ENCODE results near the gene ISOC2. TPM values are rescaled to one million over a fixed set of nuclear protein-coding genes. Genes with fewer than 3 reads are reported as not detected.

The ISOC2 gene
- total and polyA plus RNA-seq, 8 donors = 23.8 to 49.4 (median 31.8) TPM

DNA sequence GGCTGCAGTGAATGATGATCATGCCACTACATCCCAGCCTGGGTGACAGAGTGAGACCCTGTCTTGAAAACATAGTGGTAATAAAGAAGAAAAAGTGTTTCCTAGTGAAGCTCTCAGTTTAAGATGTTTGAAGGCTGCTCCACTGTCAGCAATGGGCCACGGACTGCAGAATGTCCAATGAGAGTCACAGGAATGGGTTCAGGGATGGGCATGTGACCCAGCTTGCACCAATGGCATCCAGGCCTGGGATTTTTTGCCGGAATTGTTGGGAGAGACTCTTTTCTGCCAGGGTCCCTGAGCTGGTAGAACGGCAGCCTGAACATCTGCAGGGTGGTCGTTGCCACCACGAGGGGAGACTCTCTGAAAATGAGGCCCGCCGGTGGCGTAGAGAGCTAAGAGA is 24.6 kb downstream of the ISOC2 start:
- Histone ChIP-seq H3K27me3 (peaks cover 45 to 83% of the 10 kb centered on the region in 2 donors), H3K4me3 (no peak overlapping the region), H3K36me3 (no peaks in the 10 kb centered on the region), H3K9me3 (no peaks in the 10 kb centered on the region), H3K27ac (no peak overlapping the region), H3K4me1 (peaks cover 0 to 10% of the 10 kb centered on the region in 2 donors)
- no peak for DNase-seq
- TF ChIP-seq, protein P1, sequence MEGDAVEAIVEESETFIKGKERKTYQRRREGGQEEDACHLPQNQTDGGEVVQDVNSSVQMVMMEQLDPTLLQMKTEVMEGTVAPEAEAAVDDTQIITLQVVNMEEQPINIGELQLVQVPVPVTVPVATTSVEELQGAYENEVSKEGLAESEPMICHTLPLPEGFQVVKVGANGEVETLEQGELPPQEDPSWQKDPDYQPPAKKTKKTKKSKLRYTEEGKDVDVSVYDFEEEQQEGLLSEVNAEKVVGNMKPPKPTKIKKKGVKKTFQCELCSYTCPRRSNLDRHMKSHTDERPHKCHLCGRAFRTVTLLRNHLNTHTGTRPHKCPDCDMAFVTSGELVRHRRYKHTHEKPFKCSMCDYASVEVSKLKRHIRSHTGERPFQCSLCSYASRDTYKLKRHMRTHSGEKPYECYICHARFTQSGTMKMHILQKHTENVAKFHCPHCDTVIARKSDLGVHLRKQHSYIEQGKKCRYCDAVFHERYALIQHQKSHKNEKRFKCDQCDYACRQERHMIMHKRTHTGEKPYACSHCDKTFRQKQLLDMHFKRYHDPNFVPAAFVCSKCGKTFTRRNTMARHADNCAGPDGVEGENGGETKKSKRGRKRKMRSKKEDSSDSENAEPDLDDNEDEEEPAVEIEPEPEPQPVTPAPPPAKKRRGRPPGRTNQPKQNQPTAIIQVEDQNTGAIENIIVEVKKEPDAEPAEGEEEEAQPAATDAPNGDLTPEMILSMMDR (IDR thresholded peaks at IDR 0.05) = no peak
- intact Hi-C loops (cut with DNase I) = no loop called here
- no peak for ATAC-seq

DNA sequence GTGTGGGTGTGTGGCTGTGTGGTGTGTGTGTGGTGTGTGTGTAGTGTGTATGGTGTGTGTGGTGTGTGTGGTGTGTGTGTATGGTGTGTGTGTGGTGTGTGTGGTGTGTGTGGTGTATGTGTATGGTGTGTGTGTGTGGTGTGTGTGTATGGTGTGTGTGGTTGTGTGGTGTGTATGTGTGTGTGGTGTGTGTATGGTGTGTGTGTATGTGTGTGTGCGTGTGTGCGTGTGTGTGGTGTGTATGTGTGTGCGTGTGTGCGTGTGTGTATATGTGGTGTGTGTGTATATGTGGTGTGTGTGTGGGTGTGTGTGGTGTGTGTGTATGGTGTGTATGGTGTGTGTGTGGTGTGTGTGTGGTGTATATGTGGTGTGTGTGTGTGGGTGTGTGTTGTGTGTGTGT is 26.4 kb downstream of the ISOC2 start:
- Histone ChIP-seq H3K27me3 (peaks cover 27 to 80% of the 10 kb centered on the region in 2 donors), H3K27ac (no peak overlapping the region), H3K9me3 (no peaks in the 10 kb centered on the region), H3K4me3 (no peak overlapping the region), H3K36me3 (no peaks in the 10 kb centered on the region), H3K4me1 (no peaks in the 10 kb centered on the region)
- TF ChIP-seq, protein P1 (IDR thresholded peaks at IDR 0.05) = no peak
- DNase-seq = peak in 1 of 4 donors; percentile 6
- intact Hi-C loops (cut with DNase I) = no loop called here
- ATAC-seq = no peak

DNA sequence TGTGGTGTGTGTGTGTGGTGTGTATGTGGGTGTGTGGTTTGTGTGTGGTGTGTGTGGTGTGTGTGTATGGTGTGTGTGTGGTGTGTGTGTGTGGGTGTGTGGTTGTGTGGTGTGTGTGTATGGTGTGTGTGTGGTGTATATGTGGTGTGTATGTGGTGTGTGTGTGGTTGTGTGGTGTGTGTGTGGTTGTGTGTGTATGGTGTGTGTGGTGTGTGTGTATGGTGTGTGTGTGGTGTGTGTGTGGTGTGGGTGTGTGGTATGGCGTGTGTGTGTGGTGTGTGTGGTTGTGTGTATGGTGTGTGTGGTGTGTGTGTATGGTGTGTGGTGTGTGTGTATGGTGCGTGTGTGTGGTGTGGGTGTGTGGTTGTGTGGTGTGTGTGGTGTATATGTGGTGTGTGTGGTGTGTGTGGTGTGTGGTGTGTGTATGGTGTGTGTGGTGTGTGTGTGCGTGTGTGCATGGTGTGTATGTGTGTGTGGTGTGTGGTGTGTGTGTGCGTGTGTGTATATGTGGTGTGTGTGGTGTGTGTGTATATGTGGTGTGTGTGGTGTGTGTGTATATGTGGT is 27.0 kb downstream of the ISOC2 start:
- TF ChIP-seq, protein P1 (IDR thresholded peaks at IDR 0.05) = no peak
- no peak for ATAC-seq
- H3K4me1 ChIP-seq = no peaks in the 10 kb centered on the region
- peaks cover 26 to 80% of the 10 kb centered on the region in 2 donors for H3K27me3 ChIP-seq
- DNase-seq = peak in 1 of 4 donors; percentile 4
- intact Hi-C loops (cut with DNase I) = no loop called here
- H3K27ac ChIP-seq = no peak overlapping the region
- no peaks in the 10 kb centered on the region for H3K36me3 ChIP-seq
- H3K9me3 ChIP-seq = no peaks in the 10 kb centered on the region
- no peak overlapping the region for H3K4me3 ChIP-seq

DNA sequence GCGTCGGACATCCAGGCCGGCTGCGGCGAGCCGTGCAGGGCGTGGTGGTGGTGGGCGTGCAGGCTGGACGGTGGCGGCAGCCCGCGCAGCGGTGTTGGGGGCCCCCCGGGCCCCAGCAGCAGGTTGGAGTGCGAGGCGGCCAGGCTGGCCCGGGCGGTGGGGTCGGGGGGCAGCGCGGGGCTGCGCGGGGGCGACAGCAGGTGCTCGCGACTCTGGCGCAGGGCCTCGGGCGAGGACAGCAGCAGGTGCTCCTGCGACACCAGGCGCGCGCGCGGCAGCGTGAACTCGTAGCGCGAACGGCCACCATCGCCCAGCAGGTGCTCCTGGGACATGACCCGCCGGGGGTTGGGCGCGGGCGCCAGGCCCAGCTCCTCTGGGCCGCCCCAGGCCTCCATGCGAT is 28.1 kb downstream of the ISOC2 start:
- ATAC-seq (no peak), DNase-seq (no peak)
- Histone ChIP-seq H3K36me3 (no peaks in the 10 kb centered on the region), H3K27me3 (peaks cover 16 to 80% of the 10 kb centered on the region in 2 donors), H3K4me1 (no peaks in the 10 kb centered on the region), H3K9me3 (no peaks in the 10 kb centered on the region), H3K27ac (no peak overlapping the region), H3K4me3 (no peak overlapping the region)
- TF ChIP-seq, protein P1 (IDR thresholded peaks at IDR 0.05) = no peak
- intact Hi-C loops (cut with DNase I) = no loop called here

DNA sequence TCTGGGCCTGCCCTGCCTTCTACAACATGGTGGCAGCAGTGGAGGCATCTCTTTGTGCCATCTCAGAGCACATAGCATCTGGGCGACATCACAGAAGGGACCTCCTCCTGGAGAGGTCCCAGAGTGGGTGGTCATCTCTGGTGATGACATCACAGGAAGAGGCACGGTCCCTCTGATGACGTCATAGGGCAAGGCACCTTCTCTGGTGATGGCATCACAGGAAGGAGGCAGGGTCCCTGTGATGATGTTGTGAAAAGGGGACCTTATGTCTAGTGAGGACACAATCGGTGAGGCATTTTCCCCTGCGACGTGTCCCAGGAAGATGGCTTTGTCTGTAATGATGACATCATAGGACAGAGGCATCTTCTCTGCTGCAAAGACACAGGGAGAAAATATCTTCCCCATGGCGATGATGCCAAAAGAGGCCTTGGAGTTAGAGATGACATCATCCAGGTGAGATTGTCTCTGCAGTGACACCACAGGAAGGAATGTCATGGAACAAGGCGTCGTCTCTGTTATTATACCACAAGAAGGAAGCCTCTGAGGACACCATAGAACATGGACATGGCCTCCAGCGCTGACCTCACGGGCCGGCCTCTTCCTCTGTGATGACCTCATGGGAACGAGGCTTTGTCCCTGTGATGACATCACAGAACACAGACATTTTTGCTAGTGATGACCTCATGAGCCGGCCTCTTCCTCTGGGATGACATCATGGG is 29.0 kb downstream of the ISOC2 start:
- Histone ChIP-seq H3K27ac (no peak overlapping the region), H3K4me1 (no peaks in the 10 kb centered on the region), H3K36me3 (no peaks in the 10 kb centered on the region), H3K27me3 (peaks cover 16 to 79% of the 10 kb centered on the region in 2 donors), H3K4me3 (no peak overlapping the region), H3K9me3 (no peaks in the 10 kb centered on the region)
- intact Hi-C loops (cut with DNase I) = no loop called here
- DNase-seq (no peak), ATAC-seq (no peak)
- TF ChIP-seq, protein P1 (IDR thresholded peaks at IDR 0.05) = no peak
